B cell (primary cell): ENCODE data around the gene TUBB2A. TPM values are rescaled to one million over a fixed set of nuclear protein-coding genes. Genes with fewer than 3 reads are reported as not detected.
"Not testable (repeated sequence)": the region's sequence is repeated elsewhere in the genome, so short reads cannot be mapped to it uniquely, and the experiment has no call there.

Experiments
- ATAC-seq: fragments of 200-7000 bp; cut with Tn5 transposase; one replicate; pipeline ENCODE4 v1.10.0; 2021; ENCODE audit warnings: low read depth, mild to moderate bottlenecking, moderate number of reproducible peaks, moderate library complexity
- CTCF ChIA-PET: fragments of 350-600 bp; sonication (Branson Sonifier 250); formaldehyde crosslinking; loops from one replicate; lab custom pipeline; 2021; ENCODE audit warnings: antibody characterized with exemption, inconsistent platforms; lab: Charles Lee
- POLR2A ChIA-PET: fragments of 350-600 bp; sonication (Branson Sonifier 250); formaldehyde crosslinking; loops from one replicate; lab custom pipeline; 2021; ENCODE audit warnings: antibody characterized with exemption; lab: Charles Lee
- DNase-seq: peaks from one replicate; pipeline ENCODE4 v3.0.0; 2013
- H2AFZ ChIP-seq: 2 replicates; pipeline ENCODE4 v1.6.1; 2012; ENCODE audit warnings: mild to moderate bottlenecking, low read depth, low read length; ENCODE audit not compliant: insufficient read depth, poor library complexity, severe bottlenecking
- H3K27ac ChIP-seq, 2 donors: 1 replicate in 1 of 2; 2 replicates in 1 of 2; pipeline ENCODE4 v1.5.1; 2012 to 2013; ENCODE audit warnings: low read length in 2 of 2, mild to moderate bottlenecking in 2 of 2, moderate library complexity in 1 of 2
- H3K27me3 ChIP-seq, 4 experiments: fragments of 200-600 bp in 1 of 4; sonication (generic) in 1 of 4; replicated peaks in 1 of 4; 1 replicate in 2 of 4; 2 replicates in 2 of 4; pipeline versions ENCODE4 v1.6.1 to v1.7.0; 2013 to 2016; ENCODE audit warnings: low read length in 3 of 4, mild to moderate bottlenecking in 2 of 4, mixed read lengths in 1 of 4, moderate library complexity in 1 of 4; ENCODE audit not compliant: insufficient read depth in 4 of 4, control insufficient read depth in 3 of 4; ENCODE audit errors: control extremely low read depth in 1 of 4
- H3K36me3 ChIP-seq, 2 experiments: replicated peaks in 1 of 2; 1 replicate in 1 of 2; 2 replicates in 1 of 2; pipeline versions ENCODE4 v1.6.1 to v1.7.1; 2013; ENCODE audit warnings: low read length in 1 of 2; ENCODE audit not compliant: insufficient read depth in 2 of 2, control insufficient read depth in 1 of 2; ENCODE audit errors: control extremely low read depth in 1 of 2, extremely low read depth in 1 of 2
- H3K4me1 ChIP-seq, 2 donors: fragments of 200-600 bp in 1 of 2; sonication (generic) in 1 of 2; 1 replicate in 1 of 2; 2 replicates in 1 of 2; pipeline versions ENCODE4 v1.5.1 to v1.6.1; 2013 to 2017; ENCODE audit warnings: low read length in 2 of 2; ENCODE audit not compliant: control insufficient read depth in 2 of 2, insufficient read depth in 2 of 2
- H3K4me2 ChIP-seq: replicated peaks from 2 replicates; pipeline ENCODE3; 2012; ENCODE audit warnings: mild to moderate bottlenecking, low read depth, low read length; ENCODE audit not compliant: poor library complexity, severe bottlenecking
- H3K4me3 ChIP-seq, 5 experiments: fragments of 200-600 bp in 1 of 5; sonication (generic) in 1 of 5; 1 replicate in 3 of 5; 2 replicates in 2 of 5; pipeline versions ENCODE4 v1.5.1 to v1.7.0; 2011 to 2016; ENCODE audit warnings: low read length in 4 of 5, mild to moderate bottlenecking in 4 of 5, low read depth in 2 of 5, control low read depth in 1 of 5, moderate library complexity in 1 of 5; ENCODE audit not compliant: insufficient read depth in 1 of 5; ENCODE audit errors: control extremely low read depth in 1 of 5, extremely low read depth in 1 of 5
- H3K79me2 ChIP-seq: fragments of 200-600 bp; sonication (generic); one replicate; pipeline ENCODE4 v1.6.0; 2016; ENCODE audit warnings: low read length; ENCODE audit not compliant: control insufficient read depth, insufficient read depth
- H3K9ac ChIP-seq: fragments of 200-600 bp; sonication (generic); 2 replicates; pipeline ENCODE4 v1.6.1; 2017; ENCODE audit warnings: mild to moderate bottlenecking, low read length, moderate library complexity
- H3K9me3 ChIP-seq, 3 donors: one replicate each; pipeline versions ENCODE4 v1.6.1 to v1.7.1; 2013; ENCODE audit warnings: low read length in 2 of 3; ENCODE audit not compliant: control insufficient read depth in 2 of 3, insufficient read depth in 1 of 3; ENCODE audit errors: control extremely low read depth in 1 of 3
- H4K20me1 ChIP-seq: 2 replicates; pipeline ENCODE4 v1.6.0; 2012; ENCODE audit warnings: mild to moderate bottlenecking, low read length; ENCODE audit not compliant: insufficient read depth, control insufficient read depth, poor library complexity, severe bottlenecking
- H3K27ac Mint-ChIP-seq: one replicate; pipeline ENCODE4 v1.8.0; 2021; ENCODE audit warnings: mixed read lengths
- H3K27me3 Mint-ChIP-seq: one replicate; pipeline ENCODE4 v1.8.0; 2021; ENCODE audit warnings: mixed read lengths
- H3K4me1 Mint-ChIP-seq: one replicate; pipeline ENCODE4 v1.8.0; 2021; ENCODE audit warnings: mixed read lengths
- H3K4me3 Mint-ChIP-seq: one replicate; pipeline ENCODE4 v1.8.0; 2021; ENCODE audit warnings: mixed read lengths
- H3K9me3 Mint-ChIP-seq: one replicate; pipeline ENCODE4 v1.8.0; 2022; ENCODE audit warnings: mixed read lengths; ENCODE audit not compliant: insufficient read depth
- EZH2 ChIP-seq: IDR thresholded peaks from 2 replicates; pipeline ENCODE4 v1.6.1; 2012; ENCODE audit warnings: borderline replicate concordance, low read depth, mild to moderate bottlenecking, moderate library complexity, low read length; ENCODE audit not compliant: insufficient read depth, poor library complexity, severe bottlenecking
- WGBS: methylation state at CpG from one replicate; pipeline ENCODE4 v1.1.5; 2013; ENCODE audit warnings: missing lambda C conversion rate; ENCODE audit not compliant: insufficient coverage; 5-methylcytosine and 5-hydroxymethylcytosine counted together
- intact Hi-C: fragments of 100-400 bp; cut with micrococcal nuclease; formaldehyde crosslinking; loops from one replicate; pipeline ENCODE4 v1.10.0; 2022
- polyA plus RNA-seq: library from polyadenylated mRNA; depleted of rRNA; stranded (reverse); fragments of >200 nt; gene quantifications from 2 replicates; pipeline ENCODE4 v1.2.3, GENCODE V29; 2012
- total RNA-seq, 2 donors: library from RNA; stranded (reverse); fragments of 120-200 nt in 1 of 2; gene quantifications; 1 replicate in 1 of 2; 2 replicates in 1 of 2; pipeline versions ENCODE4 v1.2.3 to v1.2.4, GENCODE V29; 2013 to 2022
- TF ChIP-seq, protein P1 (sequence below): fragments of 200-600 bp; IDR thresholded peaks from one replicate; pipeline ENCODE4 v1.8.0; 2022; ENCODE audit warnings: antibody characterized with exemption, mild to moderate bottlenecking

Gene TUBB2A
- total and polyA plus RNA-seq, 2 donors (not counting 1 experiment from before 2014, with no cell fraction given), result 4.2 to 146 TPM

DNA sequence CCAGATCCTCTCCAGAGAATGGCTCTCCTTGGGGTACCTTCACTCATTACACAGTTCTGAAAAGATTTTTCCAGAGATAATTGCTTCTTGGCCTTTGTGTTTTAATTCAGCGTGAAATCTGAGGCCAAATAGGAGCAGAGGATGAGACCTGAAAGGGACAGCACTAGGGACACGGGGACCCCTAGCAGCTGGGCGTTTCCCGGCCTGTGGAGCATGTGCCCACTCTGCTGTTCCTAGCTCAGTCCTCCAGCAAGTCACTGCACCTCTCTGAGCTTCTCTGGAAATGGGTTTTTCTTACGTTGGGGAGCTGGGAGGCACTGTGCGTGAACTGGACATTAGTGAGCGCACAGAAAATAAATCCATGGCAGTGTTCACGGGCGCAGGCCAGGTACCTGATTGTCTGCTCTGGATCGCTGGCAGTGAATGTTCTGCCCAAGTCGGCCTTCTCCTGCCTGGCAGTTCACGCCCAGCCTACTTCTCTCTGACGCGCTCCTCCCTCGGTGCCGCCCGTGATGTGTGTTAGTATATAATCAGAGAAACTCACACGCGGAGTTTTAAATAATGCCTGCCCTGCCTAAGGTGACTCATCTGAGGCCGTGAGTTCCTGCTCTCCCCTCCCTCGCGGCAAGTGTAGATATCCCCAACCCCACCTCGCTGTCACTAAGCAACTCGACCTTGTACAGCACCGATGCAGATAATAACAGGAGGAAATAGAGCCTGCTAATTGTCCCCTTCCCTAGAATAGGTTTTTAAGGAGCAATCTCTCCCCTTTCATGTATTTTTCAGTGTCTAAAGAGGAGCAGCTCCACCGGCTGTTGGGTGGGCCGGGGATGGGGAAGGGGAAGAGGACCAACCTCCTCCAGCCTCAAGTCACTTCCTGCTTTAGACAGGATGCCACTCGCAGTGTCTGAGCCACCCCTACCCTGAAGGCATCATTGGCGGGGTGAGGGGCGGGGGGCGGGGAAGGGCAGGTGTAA is 2.7 kb upstream of the TUBB2A start:
- TF ChIP-seq, protein P1, sequence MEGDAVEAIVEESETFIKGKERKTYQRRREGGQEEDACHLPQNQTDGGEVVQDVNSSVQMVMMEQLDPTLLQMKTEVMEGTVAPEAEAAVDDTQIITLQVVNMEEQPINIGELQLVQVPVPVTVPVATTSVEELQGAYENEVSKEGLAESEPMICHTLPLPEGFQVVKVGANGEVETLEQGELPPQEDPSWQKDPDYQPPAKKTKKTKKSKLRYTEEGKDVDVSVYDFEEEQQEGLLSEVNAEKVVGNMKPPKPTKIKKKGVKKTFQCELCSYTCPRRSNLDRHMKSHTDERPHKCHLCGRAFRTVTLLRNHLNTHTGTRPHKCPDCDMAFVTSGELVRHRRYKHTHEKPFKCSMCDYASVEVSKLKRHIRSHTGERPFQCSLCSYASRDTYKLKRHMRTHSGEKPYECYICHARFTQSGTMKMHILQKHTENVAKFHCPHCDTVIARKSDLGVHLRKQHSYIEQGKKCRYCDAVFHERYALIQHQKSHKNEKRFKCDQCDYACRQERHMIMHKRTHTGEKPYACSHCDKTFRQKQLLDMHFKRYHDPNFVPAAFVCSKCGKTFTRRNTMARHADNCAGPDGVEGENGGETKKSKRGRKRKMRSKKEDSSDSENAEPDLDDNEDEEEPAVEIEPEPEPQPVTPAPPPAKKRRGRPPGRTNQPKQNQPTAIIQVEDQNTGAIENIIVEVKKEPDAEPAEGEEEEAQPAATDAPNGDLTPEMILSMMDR, result no peak
- TF ChIP-seq EZH2, result no peak
- H3K36me3 ChIP-seq, result peaks cover 0 to under 1% of the 10 kb centered on the region in 2 experiments
- Mint-ChIP-seq H3K4me3 (peak overlapping the region; percentile 23), H3K27ac (peak overlapping the region; percentile 76), H3K4me1 (peaks cover 32% of the 10 kb centered on the region), H3K9me3 (no peaks in the 10 kb centered on the region), H3K27me3 (peaks cover 7% of the 10 kb centered on the region)
- no peaks in the 10 kb centered on the region for H3K79me2 ChIP-seq
- H3K9me3 ChIP-seq, result no peaks in the 10 kb centered on the region
- no peak overlapping the region for H3K9ac ChIP-seq
- H4K20me1 ChIP-seq, result no peaks in the 10 kb centered on the region
- H3K27me3 ChIP-seq, result peaks cover 0 to 8% (median 0%) of the 10 kb centered on the region in 4 experiments
- ATAC-seq (no peak), DNase-seq (peak; percentile 37)
- intact Hi-C loops, result loop anchor here (5.0 kb wide), 2 partner anchors 318 to 587 kb away; partner anchors contain the start of gene SERPINB1
- peak overlapping the region; percentile 20 for H3K4me2 ChIP-seq
- WGBS, result 71% methylated on average over 19 of the region's 31 CpGs
- POLR2A ChIA-PET, result no interaction called here
- CTCF ChIA-PET, result no interaction called here
- no peak overlapping the region for H2AFZ ChIP-seq
- H3K27ac ChIP-seq, result no peak overlapping the region
- H3K4me1 ChIP-seq, result peaks cover 14 to 28% of the 10 kb centered on the region in 2 donors
- H3K4me3 ChIP-seq, result no peak overlapping the region

DNA sequence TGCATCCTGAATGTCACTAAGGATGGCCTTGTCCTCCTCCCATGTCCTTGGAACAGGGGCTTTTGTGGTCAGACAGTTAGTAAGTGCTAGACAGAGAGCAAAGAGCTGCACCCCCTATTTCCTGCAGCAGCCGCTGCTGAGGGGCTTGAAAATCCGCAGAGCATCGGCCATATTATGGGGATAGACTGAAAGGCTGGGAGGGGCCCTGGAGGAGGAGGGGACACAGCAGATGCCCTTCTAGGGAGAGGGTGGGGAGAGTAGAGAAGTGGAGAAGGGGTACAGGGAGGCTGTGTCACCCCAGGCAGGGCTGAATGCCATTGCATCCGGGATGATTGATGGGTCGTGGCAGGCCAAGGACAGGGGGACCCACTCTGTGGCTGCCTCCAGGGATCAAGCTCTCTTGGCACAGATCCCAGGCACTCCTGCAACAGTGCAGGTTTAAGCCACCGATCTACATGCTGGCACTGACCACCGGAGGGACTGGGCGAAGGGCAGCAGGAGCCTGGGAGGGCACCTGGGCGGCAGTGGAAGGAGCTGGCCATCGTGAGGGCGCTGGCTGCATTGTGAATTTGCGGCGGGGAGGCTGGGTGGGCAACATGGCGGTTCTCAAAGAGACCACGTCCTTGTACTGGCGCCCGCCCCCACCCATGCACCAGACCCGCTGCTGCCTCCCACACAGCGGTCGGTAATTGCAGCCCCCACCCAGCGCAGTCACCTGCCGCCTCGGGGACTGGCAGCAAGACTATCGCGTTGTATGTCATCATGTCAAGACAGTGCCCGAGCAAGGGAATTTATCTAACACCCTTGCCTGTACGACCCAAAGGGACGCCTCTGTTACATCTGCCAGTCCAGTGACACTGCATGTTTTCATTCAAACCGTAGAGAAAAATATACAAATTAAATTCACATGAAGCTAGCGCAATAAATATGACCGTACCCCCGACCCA is 887 bp downstream of the TUBB2A start:
- peak; percentile 10 for ATAC-seq
- peaks cover 8 to 18% of the 10 kb centered on the region in 2 donors for H3K4me1 ChIP-seq
- H3K27me3 Mint-ChIP-seq, POLR2A ChIA-PET, H3K79me2 ChIP-seq, H3K9me3 Mint-ChIP-seq, H3K36me3 ChIP-seq, H3K27me3 ChIP-seq, DNase-seq, H4K20me1 ChIP-seq, H3K9me3 ChIP-seq: not testable (repeated sequence)
- H3K4me2 ChIP-seq, result peak overlapping the region; percentile 100
- 8% methylated on average over 24 of the region's 32 CpGs for WGBS
- CTCF ChIA-PET, result interaction anchor here (0.6 to 1.9 kb wide), 10 partner anchors 9 to 167 kb away, joined by 3 to 8 read pairs (median 4); no protein-coding TSS in a partner anchor
- intact Hi-C loops, result loop anchor here (1.0 to 5.0 kb wide), 4 partner anchors 38 to 591 kb away; partner anchors contain the start of gene BPHL
- H3K27ac Mint-ChIP-seq, result peak overlapping the region; percentile 60
- H3K27ac ChIP-seq, result peak overlapping the region in 1 of 2 donors; percentile 67
- H3K4me3 Mint-ChIP-seq, result peak overlapping the region; percentile 84
- H2AFZ ChIP-seq, result peak overlapping the region; percentile 89
- peak overlapping the region; percentile 87 for H3K9ac ChIP-seq
- peaks cover 20% of the 10 kb centered on the region for H3K4me1 Mint-ChIP-seq
- peak overlapping the region; percentile 40 to 93 (median 65) for H3K4me3 ChIP-seq

DNA sequence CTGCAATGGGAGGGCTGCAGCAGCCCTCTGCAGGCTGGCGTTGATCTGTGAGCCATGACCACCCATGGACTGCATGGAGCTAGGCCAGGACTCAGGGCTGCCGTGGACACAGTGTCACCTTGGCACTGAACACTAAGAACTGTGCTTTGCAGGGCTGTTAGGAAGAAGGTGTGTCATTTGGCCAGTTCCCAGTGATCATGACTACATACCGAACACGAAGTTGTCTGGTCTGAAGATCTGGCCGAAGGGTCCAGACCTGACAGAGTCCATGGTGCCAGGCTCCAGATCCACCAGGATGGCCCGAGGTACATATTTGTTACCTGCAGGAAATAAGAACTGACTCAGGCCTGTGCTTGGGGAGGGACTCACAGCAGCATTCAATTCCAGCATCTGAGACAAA is 1.9 kb downstream of the TUBB2A start:
- H3K9me3 Mint-ChIP-seq, H3K27me3 ChIP-seq, H3K9me3 ChIP-seq, H3K4me2 ChIP-seq, H3K27ac ChIP-seq, H3K36me3 ChIP-seq, H3K27ac Mint-ChIP-seq, H4K20me1 ChIP-seq, H3K9ac ChIP-seq, H3K27me3 Mint-ChIP-seq, DNase-seq, H3K79me2 ChIP-seq, POLR2A ChIA-PET, H2AFZ ChIP-seq, ATAC-seq, H3K4me3 ChIP-seq: not testable (repeated sequence)
- Mint-ChIP-seq H3K4me3 (peak overlapping the region; percentile 29), H3K4me1 (peaks cover 19% of the 10 kb centered on the region)
- intact Hi-C loops, result loop anchor here (5.0 kb wide), 1 partner anchor 592 kb away; no protein-coding TSS in a partner anchor
- H3K4me1 ChIP-seq, result peaks cover 8 to 18% of the 10 kb centered on the region in 2 donors
- CTCF ChIA-PET, result interaction anchor here (0.6 kb wide), 1 partner anchor 44 kb away, joined by 3 read pairs; no protein-coding TSS in a partner anchor
- 97% methylated on average over 5 of the region's 6 CpGs for WGBS
